GM18507 (cell line): ENCODE measurements around the gene CERS6.

Experiments
- DNase-seq: peaks from one replicate; pipeline ENCODE4 v3.0.0; 2011; ENCODE audit warnings: low read depth; ENCODE audit not compliant: insufficient read length; ENCODE audit errors: extremely low spot score
- FAIRE-seq: peaks from 2 replicates; lab custom pipeline; 2011; peaks lifted over from hg19 to GRCh38; lab: Jason Lieb, UNC

Gene CERS6

DNA sequence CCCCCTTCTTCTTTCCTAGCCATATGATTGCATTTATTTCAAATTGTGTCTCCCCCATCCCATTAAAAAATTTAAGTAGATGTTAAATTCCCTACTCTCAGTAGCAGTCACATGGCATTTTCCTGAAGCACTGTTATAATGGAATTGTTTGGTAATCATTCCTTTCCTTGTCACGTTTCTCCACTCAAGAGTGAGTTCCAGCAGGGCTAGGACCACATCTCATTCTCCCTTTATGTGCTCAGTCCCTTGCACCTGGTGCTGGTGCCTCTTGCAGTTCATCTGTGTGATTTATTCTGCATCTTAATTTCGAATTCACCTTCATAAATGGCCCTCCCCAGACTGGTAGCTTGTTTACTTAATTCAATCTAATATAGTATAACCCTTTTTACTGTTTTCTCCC is 276.0 kb downstream of the CERS6 start:
- DNase-seq (no peak), FAIRE-seq (no peak)

DNA sequence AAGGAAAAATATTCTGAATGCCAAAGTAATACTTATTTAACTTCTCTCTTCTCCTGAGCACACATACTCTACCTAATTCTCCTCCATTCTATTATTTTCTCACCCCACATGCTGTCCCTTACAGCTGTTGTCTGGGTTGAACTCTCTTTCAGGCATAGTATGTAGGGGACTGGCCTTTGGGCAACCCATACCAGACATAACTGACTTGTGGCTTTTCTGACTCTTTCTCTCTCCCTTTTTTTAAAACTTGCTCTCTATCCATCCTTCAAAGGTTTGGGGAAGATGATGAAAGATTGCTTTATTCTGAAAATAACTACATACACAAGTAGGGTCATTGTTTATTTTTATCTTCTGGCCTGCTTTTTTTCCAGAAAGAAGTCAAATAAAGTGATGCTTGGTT is 276.4 kb downstream of the CERS6 start:
- FAIRE-seq: no peak
- no peak for DNase-seq

GRCh38 chr2:168734199-168734760 is 278.2 kb downstream of the CERS6 start:
- no peak for FAIRE-seq
- DNase-seq: no peak

DNA sequence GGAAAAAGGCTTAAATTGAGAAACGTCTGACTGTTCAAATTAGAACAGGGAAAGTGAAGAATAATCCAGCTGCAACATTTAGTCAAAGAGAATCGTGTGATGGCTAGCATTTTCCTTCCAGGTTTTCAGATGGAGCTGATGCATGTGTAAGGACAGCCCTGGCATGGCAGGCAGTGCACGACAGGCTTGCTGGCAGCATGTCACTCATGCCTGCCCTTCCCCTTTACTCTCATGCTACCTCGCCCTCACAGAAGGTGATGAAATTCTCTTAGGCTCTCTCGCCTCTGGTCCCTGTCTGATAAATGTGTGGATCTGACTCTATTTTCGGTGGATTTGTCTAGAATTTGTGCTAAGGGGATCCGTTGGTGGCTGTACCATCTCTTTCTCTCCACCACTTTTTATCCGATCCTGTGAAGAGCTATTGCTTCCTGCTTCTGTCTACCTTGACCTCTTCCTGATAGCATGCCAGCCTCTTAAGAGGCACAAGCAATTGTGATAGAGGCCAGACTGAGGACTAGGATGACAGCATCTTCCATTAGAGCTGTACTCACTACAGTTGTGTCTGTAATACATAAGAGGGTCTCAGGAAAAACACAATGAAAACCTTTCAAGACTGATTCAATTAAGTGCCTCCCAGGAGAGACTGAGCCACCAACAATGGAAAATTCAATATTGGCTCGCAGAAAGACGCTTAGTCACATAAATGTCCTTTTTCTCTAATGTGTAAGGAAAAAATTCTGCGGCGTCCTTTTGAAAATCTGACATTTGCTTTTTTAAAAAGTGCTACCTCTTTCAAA is 280.8 kb downstream of the CERS6 start:
- DNase-seq (no peak), FAIRE-seq (no peak)

DNA sequence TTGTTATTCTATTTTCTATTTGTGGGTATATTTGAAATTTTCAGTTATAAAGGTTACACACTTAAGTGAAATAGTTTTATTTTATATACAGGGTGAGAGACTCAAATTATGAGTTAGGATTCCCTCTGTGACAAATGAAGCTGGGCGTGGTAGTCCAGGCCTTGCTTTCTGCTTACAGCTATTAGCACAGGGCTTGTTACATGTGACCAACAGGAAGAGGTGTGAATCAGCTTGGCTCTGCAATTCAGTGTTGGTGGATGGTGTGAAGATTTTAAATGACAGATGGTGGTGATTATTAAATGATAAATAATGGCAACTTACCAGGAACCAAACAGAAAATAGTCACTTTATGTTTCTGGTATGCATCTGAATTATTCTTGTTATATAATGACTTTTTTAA is 282.0 kb downstream of the CERS6 start:
- DNase-seq (no peak), FAIRE-seq (no peak)

- FAIRE-seq (no peak), DNase-seq (no peak)
These were observed 284.3 kb downstream of the CERS6 start for GRCh38 chr2:168740360-168740759.

DNA sequence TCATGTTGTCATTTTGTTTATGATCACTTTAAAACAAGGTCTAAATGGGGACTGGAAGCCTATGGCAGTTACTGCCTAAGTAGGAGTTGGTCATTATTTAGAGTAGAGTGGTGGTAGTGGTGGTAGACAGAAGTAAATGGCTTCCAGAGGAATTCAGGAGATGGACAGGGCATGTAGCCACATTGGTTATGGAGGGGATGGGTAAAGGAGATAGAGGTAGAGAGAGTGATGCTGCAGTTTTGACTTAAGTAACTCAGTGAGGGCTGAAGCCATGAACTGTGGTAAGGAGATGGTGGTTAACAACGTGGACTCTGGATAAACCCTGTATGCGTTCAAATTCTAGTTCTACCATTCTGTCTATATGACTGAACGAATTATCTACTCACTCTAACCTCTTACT is 284.7 kb downstream of the CERS6 start:
- no peak for FAIRE-seq
- DNase-seq: no peak

DNA sequence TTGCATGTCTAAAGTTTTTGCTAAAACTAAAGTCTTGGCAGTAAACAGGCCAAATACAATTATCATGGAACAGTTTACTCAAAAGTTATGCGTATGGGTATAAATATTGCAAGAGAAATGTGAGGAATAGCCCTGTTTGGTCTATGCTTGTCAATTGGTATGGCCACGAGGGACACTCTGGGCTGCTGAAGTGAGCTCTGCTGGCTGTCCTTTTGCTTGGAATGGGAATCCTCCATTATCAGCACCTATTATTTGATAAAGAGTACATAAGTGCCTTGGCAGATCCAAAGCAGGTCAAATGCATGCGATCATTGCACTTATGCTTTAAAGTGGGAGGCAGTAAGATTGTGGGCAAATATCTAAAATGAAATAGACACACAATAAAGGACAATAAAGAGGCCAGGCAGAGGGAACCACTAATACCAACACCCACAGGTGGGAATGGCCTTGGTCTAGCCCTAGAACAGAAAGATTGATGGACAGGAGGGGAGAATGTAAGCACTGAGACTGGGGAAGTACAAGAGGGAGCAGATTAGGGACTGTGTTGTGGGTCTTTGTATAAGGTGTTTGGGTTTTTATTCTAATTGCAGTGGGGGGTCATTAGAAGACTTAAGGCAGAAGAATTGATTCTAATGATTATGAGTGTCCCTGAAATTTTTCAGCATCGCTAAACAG is 286.3 kb downstream of the CERS6 start:
- DNase-seq: no peak
- no peak for FAIRE-seq

DNA sequence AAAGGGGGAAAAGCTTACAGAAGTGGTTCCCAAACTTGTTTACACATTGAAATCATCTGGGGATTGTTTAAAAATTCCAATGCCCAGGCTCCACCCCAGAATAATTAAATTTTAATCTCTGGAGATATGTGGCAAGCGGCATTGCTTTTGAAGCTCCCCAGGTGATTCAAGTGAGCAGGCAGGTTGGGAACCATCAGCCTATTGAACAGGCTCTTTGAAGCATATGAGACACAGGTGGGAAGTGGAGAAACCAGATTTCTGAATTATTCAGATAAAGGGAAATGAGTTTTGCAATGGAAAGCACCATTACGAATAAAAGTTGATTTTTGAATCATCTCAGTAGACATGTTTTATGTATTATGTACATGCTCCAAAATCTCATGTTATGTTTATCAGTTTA is 288.8 kb downstream of the CERS6 start:
- FAIRE-seq (no peak), DNase-seq (no peak)

DNA sequence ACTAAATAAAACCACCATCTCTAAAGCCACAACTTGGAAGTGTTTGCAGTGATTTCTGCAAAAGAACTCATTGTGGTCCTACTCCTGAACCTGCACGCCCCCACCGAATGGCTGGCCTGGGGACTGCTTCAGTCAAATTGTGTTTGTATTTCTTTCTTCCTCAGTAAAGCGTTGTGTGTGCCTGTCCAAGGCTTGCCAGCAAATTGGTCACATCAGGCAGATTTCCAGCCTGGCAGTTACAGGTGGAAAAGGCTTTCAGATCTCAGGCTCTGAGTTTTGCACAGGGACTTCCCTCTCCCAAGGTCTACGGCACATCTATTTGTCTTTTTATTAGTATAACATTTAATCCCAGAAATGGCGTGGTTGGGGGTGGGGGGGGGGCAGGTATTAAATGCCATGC is 292.4 kb downstream of the CERS6 start:
- DNase-seq (no peak), FAIRE-seq (no peak)

GRCh38 chr2:168749297-168749696 is 293.2 kb downstream of the CERS6 start:
- DNase-seq (no peak), FAIRE-seq (no peak)

DNA sequence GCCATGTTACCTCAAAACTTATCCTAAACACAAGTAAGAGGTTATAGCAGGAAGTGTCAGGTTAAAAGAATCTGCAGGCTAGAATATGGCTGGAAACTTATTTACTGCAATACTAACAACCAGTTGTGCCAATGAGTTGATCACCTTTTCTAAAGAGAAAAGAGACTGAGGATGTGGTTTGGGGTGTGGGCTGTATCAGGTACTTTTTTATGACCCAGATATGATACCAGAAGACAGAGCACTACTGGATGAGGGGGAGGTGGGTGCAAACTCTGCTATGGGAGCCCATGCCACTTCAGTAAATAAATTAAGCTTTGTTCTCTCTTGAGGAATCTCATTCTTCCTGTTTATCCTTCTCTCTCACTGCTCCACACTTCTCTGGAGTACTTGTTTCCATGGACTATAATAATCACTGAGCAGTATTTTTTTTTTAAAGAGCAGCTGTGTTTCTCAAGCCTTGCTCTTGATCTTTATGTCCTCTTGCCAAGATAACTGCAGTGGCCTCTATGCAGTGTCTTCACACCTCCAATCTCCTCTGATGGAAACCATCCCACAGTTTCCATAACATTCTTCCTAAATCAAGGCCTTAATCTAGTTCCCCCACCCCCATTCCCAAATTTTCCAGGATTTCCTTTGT is 295.1 kb downstream of the CERS6 start:
- DNase-seq (no peak), FAIRE-seq (peak; percentile 39)

- DNase-seq: no peak
- FAIRE-seq: no peak
These were observed 296.3 kb downstream of the CERS6 start for GRCh38 chr2:168752361-168752760.

GRCh38 chr2:168753765-168754329 is 297.8 kb downstream of the CERS6 start:
- DNase-seq (no peak), FAIRE-seq (no peak)

DNA sequence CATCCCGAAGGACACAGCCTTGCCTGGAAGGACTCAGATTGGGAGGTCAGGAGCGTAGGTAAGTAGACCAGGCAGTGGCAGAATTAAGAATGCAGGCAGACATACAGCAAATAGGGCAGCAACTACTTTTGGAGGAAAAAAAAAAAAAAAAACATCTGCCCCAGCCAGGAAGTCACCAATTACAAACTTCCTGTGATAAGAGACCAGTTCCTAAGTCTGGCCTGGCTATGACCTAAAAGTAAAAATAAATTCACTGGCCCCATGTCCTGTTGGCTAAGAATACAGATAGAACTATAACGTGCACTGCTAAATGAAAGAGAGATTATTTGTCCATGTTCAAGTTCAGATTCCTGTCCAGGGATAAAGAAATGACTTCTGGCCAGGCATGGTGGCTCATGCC is 301.2 kb downstream of the CERS6 start:
- FAIRE-seq (no peak), DNase-seq (no peak)

DNA sequence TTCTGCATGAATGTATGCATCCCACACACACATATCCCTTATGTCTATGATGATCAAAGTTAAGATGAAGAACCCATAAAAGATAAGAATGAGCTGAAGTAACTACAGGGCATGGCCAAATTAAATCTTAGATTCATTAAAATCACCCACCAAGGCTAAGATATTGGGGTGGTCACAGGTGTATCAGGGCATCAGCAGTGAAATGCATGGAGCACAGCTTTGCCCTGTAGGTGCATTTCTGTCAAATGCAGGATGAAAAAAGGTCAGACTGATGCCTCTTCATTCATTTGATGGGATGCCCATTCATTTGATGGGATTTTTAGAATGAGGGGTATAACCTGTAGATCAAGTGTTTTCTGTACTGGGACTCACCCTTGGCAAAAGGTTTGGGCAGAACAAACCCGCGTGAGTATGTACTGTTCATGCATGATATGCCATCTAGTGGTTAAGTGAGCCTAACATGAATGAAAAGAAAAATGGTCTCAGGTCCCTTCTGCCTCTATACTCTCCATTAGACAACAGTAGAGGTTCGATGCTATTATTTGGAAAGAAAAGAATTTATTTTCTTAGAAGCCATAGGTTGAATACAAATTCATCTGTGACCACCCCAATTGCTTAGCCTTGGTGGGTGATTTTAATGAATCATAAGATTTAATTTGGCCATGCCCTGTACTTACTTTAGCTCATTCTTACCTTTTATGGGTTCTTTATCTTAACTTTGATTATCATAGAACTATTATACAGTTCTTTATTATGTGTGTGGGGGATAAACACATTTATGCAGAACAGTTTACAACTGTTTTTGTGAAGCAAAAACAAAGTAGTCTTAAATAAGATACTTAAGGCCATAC is 303.1 kb downstream of the CERS6 start:
- FAIRE-seq: peak; percentile 85
- DNase-seq: peak; percentile 22

DNA sequence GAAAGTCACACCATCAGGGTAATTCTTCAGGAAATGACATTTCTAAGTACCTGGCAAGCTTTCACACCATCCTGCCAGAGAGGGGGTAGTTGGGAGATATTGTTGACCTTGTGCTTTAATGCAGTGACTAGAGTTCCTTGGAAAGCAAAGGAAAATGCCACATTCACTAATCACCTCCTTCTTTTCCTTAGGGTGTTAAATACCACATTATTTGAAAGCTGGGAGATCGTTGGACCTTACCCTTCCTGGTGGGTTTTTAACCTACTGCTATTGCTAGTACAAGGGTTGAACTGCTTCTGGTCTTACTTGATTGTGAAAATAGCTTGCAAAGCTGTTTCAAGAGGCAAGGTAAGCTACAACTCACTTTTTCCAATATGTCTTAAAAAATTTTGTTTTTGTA is 309.3 kb downstream of the CERS6 start:
- no peak for DNase-seq
- no peak for FAIRE-seq

DNA sequence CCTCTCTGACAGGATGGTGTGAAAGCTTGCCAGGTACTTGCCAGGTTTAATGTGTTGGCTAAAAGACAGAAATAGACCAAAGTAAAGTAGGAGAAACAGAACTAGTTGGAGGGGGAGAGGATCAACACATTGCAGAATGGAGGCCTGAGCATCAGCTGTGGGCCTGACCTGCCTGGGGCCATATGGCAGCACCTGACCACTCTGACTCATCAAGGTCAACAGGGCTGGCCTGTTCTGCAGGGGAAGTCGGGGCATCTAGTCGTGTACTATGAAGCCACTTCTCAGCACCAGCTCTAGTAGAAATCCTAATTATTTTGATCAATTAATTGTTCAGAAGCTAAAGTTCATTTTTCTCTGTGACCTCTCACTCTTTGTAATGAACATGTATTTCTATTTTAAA is 310.5 kb downstream of the CERS6 start:
- DNase-seq: no peak

DNA sequence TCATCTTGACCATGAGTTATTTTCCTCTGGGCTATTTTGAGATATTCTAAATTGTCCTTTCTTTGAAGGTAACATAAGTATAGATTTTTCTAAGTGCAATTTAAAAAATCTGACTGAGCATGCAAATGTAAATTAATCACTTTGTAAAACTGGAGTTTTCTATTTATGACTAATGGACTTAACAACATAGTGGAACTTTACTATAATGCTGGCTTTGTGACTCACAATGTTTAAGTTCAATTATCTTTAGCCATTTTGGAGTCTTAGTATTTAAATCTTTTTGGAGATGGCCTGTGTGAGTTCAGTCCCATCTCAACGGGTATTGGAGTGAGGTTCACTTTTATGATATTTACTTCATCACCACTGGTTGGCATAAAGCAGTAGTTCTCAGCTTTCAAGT is 311.2 kb downstream of the CERS6 start:
- FAIRE-seq: no peak
- no peak for DNase-seq

More for the DNA sequence above, 310.5 kb downstream of the CERS6 start:
- no peak for FAIRE-seq
